ENCODE data around the gene ETFBKMT.
A peak's percentile ranks its signal among the peaks of the same experiment; 100 is the strongest.
"Not testable (repeated sequence)": the region's sequence is repeated elsewhere in the genome, so short reads cannot be mapped to it uniquely, and the experiment has no call there.

The ETFBKMT gene

DNA sequence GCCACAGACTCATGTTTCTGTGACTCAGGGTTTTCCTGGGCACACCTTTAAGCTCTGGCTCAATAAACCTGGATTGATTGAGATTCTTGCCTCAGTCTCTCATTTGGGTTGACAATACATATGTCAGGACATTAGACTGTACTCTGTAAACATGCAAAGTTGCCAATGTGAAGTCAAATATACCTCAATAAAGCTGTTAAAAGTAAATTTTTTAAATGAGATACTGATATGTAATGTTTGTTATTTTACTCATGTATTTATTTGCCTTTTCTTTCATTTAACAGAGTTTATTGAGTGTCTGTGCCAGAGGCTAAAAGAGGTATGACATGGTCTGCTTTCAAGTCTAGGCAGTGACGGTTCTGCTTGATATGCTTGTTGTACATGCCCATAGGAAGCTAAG is 3.7 kb upstream of the ETFBKMT start:
- no peak for DNase-seq (ENCODE audit: low read depth in 3 of 3)

- no peak for DNase-seq (ENCODE audit: low read depth in 3 of 3)
Observed at GRCh38 chr12:31658471-31659086, 909 bp upstream of the ETFBKMT start.

DNA sequence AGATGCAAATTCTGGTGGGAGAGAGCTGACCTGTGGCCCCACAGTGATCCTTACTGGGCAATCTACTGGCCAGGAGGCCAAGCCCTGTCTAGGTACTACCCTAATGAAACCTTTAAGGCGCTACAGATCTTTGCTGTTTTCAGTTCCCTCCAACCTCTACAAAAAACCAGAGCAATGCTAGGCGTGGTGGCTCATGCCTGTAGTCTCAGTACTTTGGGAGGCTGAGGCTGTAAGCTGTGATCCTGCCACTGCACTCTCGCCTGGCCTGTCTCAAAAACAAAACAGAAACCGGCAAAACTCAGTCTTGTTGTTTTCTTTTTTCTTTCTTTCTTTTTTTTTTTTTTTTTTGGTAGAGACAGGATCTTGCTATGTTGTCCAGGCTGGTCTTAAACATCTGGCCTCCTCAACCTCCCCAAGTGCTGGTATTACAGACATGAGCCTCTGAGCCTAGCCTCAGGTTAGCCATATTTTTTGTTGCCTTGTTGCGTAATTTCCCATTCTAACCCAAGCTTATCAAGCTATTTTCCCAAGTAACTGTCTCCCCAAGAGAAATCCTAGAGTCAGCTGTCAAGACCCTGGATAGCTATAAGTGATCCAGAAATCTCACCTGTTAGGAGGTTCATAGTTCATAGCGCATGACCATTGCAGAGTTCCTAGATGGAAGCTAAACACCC is 2.8 kb downstream of the ETFBKMT start:
- no peak for DNase-seq (ENCODE audit: low read depth in 3 of 3)

GRCh38 chr12:31663576-31663975 is 4.1 kb downstream of the ETFBKMT start:
- DNase-seq (ENCODE audit: low read depth in 3 of 3), result no peak

DNA sequence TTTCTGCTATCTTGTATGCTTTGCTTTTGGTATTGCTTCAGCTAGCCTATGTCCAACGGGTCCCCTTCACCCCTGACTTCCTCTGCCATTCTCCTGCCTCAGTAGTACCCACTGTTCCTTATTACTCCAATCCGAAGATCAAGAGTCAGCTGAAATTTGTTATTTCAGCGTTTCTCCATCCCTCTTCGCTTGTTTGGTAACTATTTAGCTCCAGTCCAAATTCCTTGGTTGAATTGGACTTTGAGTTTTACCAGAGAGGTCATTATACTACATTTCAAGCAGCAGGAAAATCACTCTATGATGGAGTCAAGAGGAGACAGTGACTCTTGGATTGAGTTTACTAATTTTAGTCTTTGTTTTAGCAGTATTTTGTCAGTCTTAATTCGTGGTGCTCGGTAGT is 4.5 kb downstream of the ETFBKMT start:
- no peak for DNase-seq (ENCODE audit: low read depth in 3 of 3)

- no peak for DNase-seq (ENCODE audit: low read depth in 3 of 3)
Observed at GRCh38 chr12:31669020-31669419, 9.5 kb downstream of the ETFBKMT start.

- not testable (repeated sequence) for DNase-seq (ENCODE audit: low read depth in 3 of 3)
Observed at GRCh38 chr12:31669582-31669981, 10.1 kb downstream of the ETFBKMT start.

GRCh38 chr12:31672521-31672920 is 13.0 kb downstream of the ETFBKMT start:
- no peak for DNase-seq (ENCODE audit: low read depth in 3 of 3)

DNA sequence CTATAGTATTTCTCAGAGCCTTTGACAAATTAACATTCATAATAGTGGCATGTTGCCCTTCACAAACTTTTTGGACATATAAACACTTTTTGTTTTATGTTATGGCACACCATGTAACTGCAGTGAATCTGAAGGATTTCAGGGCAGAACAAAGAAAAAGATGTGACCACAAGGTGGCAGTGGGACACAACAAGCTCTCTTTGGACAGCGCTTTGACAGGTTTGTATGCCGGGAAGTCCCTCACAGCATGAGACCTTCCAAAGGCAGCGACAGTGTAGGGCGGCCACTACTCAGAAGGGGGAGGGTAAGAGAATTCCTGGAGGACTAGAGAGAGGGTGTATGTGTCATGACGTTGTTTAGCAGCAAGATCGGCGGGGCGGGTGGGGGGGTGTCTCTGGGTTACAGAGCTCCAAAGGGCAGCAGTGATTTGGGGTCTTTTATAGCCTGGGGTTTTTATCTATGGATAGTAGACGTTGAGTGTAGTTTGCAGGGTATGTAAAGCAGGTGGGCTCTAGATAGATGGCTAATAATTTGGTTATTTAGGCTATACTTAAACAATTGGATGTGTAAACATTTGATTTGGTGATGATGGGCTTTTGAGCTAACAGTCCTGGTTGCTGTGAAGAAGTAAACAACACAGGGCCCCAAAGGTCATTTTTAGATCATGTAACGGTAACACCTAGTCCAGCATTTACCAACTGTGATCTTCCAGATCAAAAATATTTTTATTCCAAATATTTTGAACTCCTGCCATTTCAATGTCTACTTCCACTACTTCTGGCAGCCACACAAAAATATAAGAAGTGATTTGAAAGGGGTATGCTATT is 22.9 kb downstream of the ETFBKMT start:
- peak; percentile 12 to 50 (median 34) for DNase-seq (ENCODE audit: low read depth in 3 of 3)

GRCh38 chr12:31685801-31686200 is 26.3 kb downstream of the ETFBKMT start:
- DNase-seq (ENCODE audit: low read depth in 3 of 3), result no peak

DNA sequence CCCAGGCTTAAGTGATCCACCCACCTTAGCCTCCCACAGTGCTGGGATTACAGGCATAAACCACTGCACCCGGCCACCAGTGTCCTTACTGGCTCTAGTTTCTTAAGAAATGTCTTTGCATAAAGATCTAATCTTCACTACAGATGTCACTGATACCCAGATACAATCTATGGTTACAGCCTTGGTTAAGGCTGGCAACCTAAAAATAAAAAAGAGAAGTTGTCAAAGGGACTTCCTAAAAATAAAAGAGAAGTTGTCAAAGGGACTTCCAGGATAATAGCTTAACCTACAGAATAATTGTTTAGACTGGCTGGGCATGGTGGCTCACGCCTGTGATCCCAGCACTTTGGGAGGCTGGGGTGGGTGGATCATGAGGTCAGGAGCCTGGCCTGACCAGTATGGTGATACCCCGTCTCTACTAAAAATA is 27.6 kb downstream of the ETFBKMT start:
- DNase-seq (ENCODE audit: low read depth in 3 of 3), result no peak

DNA sequence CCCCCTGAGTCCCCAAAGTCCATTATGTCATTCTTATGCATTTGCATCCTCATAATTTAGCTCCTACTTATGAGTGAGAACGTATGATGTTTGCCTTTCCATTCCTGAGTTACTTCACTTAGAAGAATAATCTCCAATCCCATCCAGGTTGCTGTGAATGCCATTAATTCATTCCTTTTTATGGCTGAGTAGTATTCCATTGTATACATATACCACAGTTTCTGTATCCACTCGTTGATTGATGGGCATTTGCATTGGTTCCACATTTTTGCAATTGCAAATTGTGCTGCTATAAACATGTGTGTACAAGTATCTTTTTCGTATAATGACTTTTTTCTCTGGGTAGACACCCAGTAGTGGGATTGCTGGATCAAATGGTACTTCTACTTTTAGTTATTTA is 30.4 kb downstream of the ETFBKMT start:
- not testable (repeated sequence) for DNase-seq (ENCODE audit: low read depth in 3 of 3)

GRCh38 chr12:31702047-31702446 is 42.6 kb downstream of the ETFBKMT start:
- DNase-seq (ENCODE audit: low read depth in 3 of 3), result no peak

- DNase-seq (ENCODE audit: low read depth in 3 of 3), result no peak
Observed at GRCh38 chr12:31705621-31706020, 46.1 kb downstream of the ETFBKMT start.

DNA sequence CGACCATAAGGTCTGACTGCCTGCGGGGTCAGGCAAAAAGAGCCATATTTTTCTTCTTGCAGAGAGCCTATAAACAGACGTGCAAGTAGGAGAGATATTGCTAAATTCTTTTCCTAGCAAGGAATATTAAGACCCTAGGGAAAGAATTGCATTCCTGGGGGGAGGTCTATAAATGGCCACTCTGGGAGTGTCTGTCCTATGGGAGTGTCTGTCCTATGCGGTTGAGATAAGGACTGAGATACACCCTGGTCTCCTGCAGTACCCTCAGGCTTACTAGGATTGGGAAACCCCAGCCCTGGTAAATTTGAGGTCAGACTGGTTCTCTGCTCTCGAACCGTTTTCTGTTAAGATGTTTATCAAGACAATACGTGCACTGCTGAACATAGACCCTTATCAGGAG is 48.6 kb downstream of the ETFBKMT start:
- DNase-seq (ENCODE audit: low read depth in 3 of 3), result not testable (repeated sequence)

GRCh38 chr12:31710021-31710818 is 50.7 kb downstream of the ETFBKMT start:
- DNase-seq (ENCODE audit: low read depth in 3 of 3), result no peak

- no peak for DNase-seq (ENCODE audit: low read depth in 3 of 3)
Observed at GRCh38 chr12:31712877-31713276, 53.4 kb downstream of the ETFBKMT start.

DNA sequence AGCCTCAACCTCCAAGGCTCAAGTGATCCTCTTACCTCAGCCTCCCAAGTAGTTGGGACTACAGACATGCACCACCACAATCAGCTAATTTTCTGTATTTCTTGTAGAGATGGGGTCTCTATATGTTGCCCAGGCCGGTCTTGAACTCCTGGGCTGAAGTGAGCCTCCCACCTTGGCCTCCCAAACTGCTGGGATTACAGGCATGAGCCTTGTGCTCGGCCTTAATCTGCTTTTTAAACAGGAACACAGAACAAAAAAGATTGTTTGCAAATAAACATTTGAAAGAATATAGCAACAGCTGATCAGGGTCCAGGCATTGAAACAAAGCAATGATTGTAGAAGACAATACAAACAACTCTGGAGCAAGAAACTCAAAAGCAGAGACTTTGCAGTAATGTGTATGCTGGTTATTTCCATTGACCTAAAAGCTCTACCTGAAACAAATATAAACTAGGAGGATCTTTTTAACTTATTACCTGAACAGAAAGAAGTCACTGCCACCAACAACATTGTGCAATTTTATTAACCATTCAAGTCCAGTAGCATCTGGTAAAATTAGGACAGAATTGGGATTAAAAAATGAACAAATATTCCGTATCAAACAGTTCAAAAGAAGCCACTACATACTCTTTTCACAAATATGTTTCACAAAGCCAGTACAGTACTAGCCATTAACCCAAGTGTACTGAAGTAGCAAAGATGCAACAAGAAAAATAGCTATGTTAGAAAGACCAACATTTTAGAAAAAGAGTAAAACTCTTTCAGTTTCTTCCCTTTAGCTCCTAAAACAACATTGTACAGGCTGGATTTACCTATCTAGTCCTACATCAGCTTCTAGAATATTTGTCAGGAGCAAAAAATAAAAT is 55.2 kb downstream of the ETFBKMT start:
- no peak for DNase-seq (ENCODE audit: low read depth in 3 of 3)

DNA sequence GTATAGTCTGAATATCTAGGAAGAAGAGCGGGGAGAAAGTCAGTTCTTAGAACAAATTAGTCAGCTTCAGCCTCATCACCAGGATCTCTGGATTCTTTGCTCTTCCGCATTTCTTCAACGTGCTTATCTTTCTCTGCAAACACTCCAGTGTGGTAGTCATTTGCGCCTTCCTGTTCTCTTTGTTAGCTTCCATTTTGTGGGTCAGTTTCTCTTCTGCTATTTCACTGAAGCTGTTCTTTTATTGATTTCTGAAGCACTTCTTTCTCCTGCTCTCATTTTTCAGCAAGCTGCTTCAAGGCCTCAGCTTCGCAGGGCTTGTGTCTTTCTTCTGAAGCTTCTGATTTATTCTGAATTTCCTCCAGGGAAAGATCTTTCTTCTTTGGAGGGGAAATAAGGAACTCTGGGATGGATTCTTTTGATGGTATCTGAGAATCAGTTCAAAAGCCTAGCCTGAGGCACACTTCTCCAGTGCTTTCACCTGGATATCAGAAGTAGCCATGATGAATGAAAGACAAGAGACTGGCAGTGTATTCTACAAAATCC is 55.9 kb downstream of the ETFBKMT start:
- DNase-seq (ENCODE audit: low read depth in 3 of 3), result no peak

- not testable (repeated sequence) for DNase-seq (ENCODE audit: low read depth in 3 of 3)
Observed at GRCh38 chr12:31716998-31717397, 57.5 kb downstream of the ETFBKMT start.
